Measurements from ENCODE around the gene LIPG. TPM values are rescaled to one million over a fixed set of nuclear protein-coding genes. Genes with fewer than 3 reads are reported as not detected.

LIPG gene
- total and polyA plus RNA-seq, 10 donors: 0.11 to 2.7 (median 0.35) TPM; not detected in 3

- DNase-seq: no peak
- Histone ChIP-seq H3K27ac (no peak overlapping the region), H3K4me3 (no peak overlapping the region), H3K36me3 (no peaks in the 10 kb centered on the region), H3K9me3 (no peaks in the 10 kb centered on the region), H3K4me1 (peaks cover 11 to 26% (median 21%) of the 10 kb centered on the region in 6 donors), H3K27me3 (replicated peaks in 1 of 7) (peaks cover 0 to 64% (median 33%) of the 10 kb centered on the region in 7 donors)
- 45 to 70% (median 65%) methylated on average over 3 to 5 of the region's 5 CpGs for WGBS, 5 donors
- intact Hi-C loops (cut with DNase I; ENCODE audit: low total_unique reads): no loop called here
- TF ChIP-seq POLR2A (IDR thresholded peaks at IDR 0.05) (no peak), POLR2AphosphoS5 (IDR thresholded peaks at IDR 0.05) (no peak), CTCF (IDR thresholded peaks at IDR 0.05 in 8 of 11, conservative IDR thresholded peaks at IDR 0.05 in 3 of 11) (no peak)
Measured at GRCh38 chr18:49565612-49566011, 3.8 kb downstream of the LIPG start.

GRCh38 chr18:49566217-49566770, 4.4 kb downstream of the LIPG start:
- Histone ChIP-seq H3K27ac (no peak overlapping the region), H3K4me1 (peaks cover 5 to 19% (median 14%) of the 10 kb centered on the region in 6 donors), H3K9me3 (no peaks in the 10 kb centered on the region), H3K4me3 (no peak overlapping the region), H3K36me3 (no peaks in the 10 kb centered on the region), H3K27me3 (replicated peaks in 1 of 7) (peaks cover 0 to 57% (median 26%) of the 10 kb centered on the region in 7 donors)
- no peak for DNase-seq
- TF ChIP-seq POLR2A (IDR thresholded peaks at IDR 0.05) (no peak), POLR2AphosphoS5 (IDR thresholded peaks at IDR 0.05) (no peak), CTCF (IDR thresholded peaks at IDR 0.05 in 8 of 11, conservative IDR thresholded peaks at IDR 0.05 in 3 of 11) (no peak)
- 81 to 90% (median 86%) methylated on average over 3 of the region's 3 CpGs for WGBS, 5 donors
- intact Hi-C loops (cut with DNase I; ENCODE audit: low total_unique reads): no loop called here

GRCh38 chr18:49566985-49567384, 5.1 kb downstream of the LIPG start:
- intact Hi-C loops (cut with DNase I; ENCODE audit: low total_unique reads): no loop called here
- WGBS, 5 donors: 66 to 100% (median 90%) methylated on average over 2 of the region's 2 CpGs

More at GRCh38 chr18:49566985-49567384, 5.1 kb downstream of the LIPG start:
- TF ChIP-seq POLR2AphosphoS5 (IDR thresholded peaks at IDR 0.05) (no peak), POLR2A (IDR thresholded peaks at IDR 0.05) (no peak), CTCF (IDR thresholded peaks at IDR 0.05 in 8 of 11, conservative IDR thresholded peaks at IDR 0.05 in 3 of 11) (no peak)
- DNase-seq: no peak
- Histone ChIP-seq H3K4me1 (peaks cover 0 to 12% (median 7%) of the 10 kb centered on the region in 6 donors), H3K4me3 (no peak overlapping the region), H3K36me3 (no peaks in the 10 kb centered on the region), H3K27ac (no peak overlapping the region), H3K27me3 (replicated peaks in 1 of 7) (peaks cover 0 to 50% (median 20%) of the 10 kb centered on the region in 7 donors), H3K9me3 (no peaks in the 10 kb centered on the region)
